Ovary (tissue), 9 donors: Measurements from ENCODE around the gene ZFC3H1. TPM values are rescaled to one million over a fixed set of nuclear protein-coding genes. Genes with fewer than 3 reads are reported as not detected.
"Not testable (repeated sequence)": the region's sequence is repeated elsewhere in the genome, so short reads cannot be mapped to it uniquely, and the experiment has no call there.

Source experiments
- DNase-seq, 5 donors: peaks; one replicate each; pipeline ENCODE4 v3.0.0-alpha.2; 2019 to 2020
- H3K27ac ChIP-seq, 2 donors: fragments of 200-600 bp; one replicate each; pipeline versions ENCODE4 v1.5.1 to v1.8.0; 2019 to 2022
- H3K27me3 ChIP-seq: fragments of 200-600 bp; one replicate; pipeline ENCODE4 v1.8.0; 2022
- H3K36me3 ChIP-seq: fragments of 200-600 bp; sonication (generic); one replicate; pipeline ENCODE4 v1.5.1; 2019
- H3K4me1 ChIP-seq: one replicate; pipeline ENCODE4 v1.8.1; 2013; ENCODE audit warnings: mild to moderate bottlenecking, moderate library complexity; ENCODE audit not compliant: insufficient read depth
- H3K4me3 ChIP-seq: fragments of 200-600 bp; sonication (generic); one replicate; pipeline ENCODE4 v1.5.1; 2017
- H3K9me3 ChIP-seq, 2 donors: fragments of 200-600 bp in 1 of 2; sonication (generic) in 1 of 2; one replicate each; pipeline versions ENCODE4 v1.5.1 to v1.8.1; 2013 to 2019; ENCODE audit warnings: mild to moderate bottlenecking in 1 of 2, moderate library complexity in 1 of 2
- EP300 ChIP-seq: sonication (generic); formaldehyde crosslinking; IDR thresholded peaks from one replicate; pipeline ENCODE4 v1.6.1; 2017; ENCODE audit warnings: antibody characterized with exemption
- POLR2A ChIP-seq: fragments of 450-650 bp; IDR thresholded peaks from one replicate; pipeline ENCODE4 v1.6.1; 2017; ENCODE audit warnings: antibody characterized with exemption, mild to moderate bottlenecking, moderate library complexity
- WGBS, 3 donors: extraction: QIAGEN DNeasy Blood & Tissue Kit in 1 of 3; methylation state at CpG; one replicate each; pipeline versions ENCODE4 v1.1.5 to v1.1.7; 2013 to 2017; 5-methylcytosine and 5-hydroxymethylcytosine counted together
- intact Hi-C, 4 donors: fragments of 100-400 bp; cut with DNase I; formaldehyde crosslinking; loops; one replicate each; pipeline versions ENCODE4 v1.11.0 to v1.15.1; 2022 to 2023
- polyA plus RNA-seq, 2 donors: library from polyadenylated mRNA; stranded (reverse); fragments of 200-250 nt in 1 of 2; fragments of 350-450 nt in 1 of 2; fragmentation: Illumina TruSeq in 1 of 2; extraction: RNeasy Lipid Tissue Mini Kit (QIAGEN cat#74804) in 1 of 2; gene quantifications; one replicate each; pipeline ENCODE4 v1.2.3, GENCODE V29; 2013 to 2014
- total RNA-seq, 7 donors: library from RNA; depleted of rRNA in 2 of 7; stranded (reverse); fragments of >200 nt in 2 of 7; fragmentation: NEBNext Ultra II Directional in 3 of 7; extraction: Animal tissue kit (Norgen Biotek cat#: 25700) in 3 of 7; gene quantifications; one replicate each; pipeline versions ENCODE4 v1.1.0 to v1.2.4, GENCODE V29; 2016 to 2023
- TF ChIP-seq, protein P1 (sequence below), 3 donors: fragments of 450-650 bp in 2 of 3; fragments of 200-600 bp in 1 of 3; IDR thresholded peaks; one replicate each; pipeline versions ENCODE4 v1.5.1 to v1.8.0; 2016 to 2022; ENCODE audit warnings: antibody characterized with exemption in 3 of 3, mild to moderate bottlenecking in 1 of 3
- donor health status: DM: no; HTN: no; CAD: no; lungs with moderate emphysema.
- donor health status: DM: no; HTN: no; CAD: no.
- donor health status: Bipolar disorder and iron deficiency.
- donor health status: DM: yes; HTN: yes; CAD: no.
- donor health status: DM: no; HTN: no; CAD: no.
- donor health status: DM: yes; HTN: yes; CAD: no.

The ZFC3H1 gene
- total and polyA plus RNA-seq, 9 donors, result 17.5 to 51.0 (median 42.3) TPM

- Histone ChIP-seq H3K27ac (no peak overlapping the region), H3K27me3 (no peaks in the 10 kb centered on the region), H3K9me3 (no peaks in the 10 kb centered on the region), H3K36me3 (no peaks in the 10 kb centered on the region), H3K4me3 (no peak overlapping the region), H3K4me1 (no peaks in the 10 kb centered on the region)
- no peak for TF ChIP-seq POLR2A
- no peak for TF ChIP-seq EP300
- TF ChIP-seq, protein P1, sequence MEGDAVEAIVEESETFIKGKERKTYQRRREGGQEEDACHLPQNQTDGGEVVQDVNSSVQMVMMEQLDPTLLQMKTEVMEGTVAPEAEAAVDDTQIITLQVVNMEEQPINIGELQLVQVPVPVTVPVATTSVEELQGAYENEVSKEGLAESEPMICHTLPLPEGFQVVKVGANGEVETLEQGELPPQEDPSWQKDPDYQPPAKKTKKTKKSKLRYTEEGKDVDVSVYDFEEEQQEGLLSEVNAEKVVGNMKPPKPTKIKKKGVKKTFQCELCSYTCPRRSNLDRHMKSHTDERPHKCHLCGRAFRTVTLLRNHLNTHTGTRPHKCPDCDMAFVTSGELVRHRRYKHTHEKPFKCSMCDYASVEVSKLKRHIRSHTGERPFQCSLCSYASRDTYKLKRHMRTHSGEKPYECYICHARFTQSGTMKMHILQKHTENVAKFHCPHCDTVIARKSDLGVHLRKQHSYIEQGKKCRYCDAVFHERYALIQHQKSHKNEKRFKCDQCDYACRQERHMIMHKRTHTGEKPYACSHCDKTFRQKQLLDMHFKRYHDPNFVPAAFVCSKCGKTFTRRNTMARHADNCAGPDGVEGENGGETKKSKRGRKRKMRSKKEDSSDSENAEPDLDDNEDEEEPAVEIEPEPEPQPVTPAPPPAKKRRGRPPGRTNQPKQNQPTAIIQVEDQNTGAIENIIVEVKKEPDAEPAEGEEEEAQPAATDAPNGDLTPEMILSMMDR (IDR thresholded peaks at IDR 0.05), result no peak
- DNase-seq, result no peak
- intact Hi-C loops, result no loop called here
- WGBS, 3 donors, result 81 to 92% (median 91%) methylated on average over 2 of the region's 2 CpGs
These were observed 41.3 kb upstream of the ZFC3H1 start for GRCh38 chr12:71704920-71705319.

DNA sequence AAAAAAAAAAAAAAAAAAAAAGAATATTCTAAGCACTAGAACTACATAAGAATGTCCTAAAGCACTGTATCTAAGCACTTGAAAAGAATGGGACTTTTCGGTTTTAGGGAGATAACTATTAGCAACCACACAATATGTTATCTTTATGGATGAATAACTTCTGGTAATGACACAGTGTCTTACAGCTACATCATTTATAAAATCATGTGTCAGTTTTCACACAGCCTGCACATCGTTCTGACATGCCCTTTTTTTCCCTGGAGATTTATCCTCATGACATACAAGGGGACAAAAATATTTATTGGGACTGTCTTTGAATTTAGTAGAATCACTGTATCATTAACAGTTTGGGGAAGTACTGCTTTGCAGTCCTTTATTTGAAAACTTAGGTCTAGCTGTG is 39.6 kb upstream of the ZFC3H1 start:
- 45 to 74% (median 69%) methylated on average over 2 of the region's 2 CpGs for WGBS, 3 donors

DNA sequence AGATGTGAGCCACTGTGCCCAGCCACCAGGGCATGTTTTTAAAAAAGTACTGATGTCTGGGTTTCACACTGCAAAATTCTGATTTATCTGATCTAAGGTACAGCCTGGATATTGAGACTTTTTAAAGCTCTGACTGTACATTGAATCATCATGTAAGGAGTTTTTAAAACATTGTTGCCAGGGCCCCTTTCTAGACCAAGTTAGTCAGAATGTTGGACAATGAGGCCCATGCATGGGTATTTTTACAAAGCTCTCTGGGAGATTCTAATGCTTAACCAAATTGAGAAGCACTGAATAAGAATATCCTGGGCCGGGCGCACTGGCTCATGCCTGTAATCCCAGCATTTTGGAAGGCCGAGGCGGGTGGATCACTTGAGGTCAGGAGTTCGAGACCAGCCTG is 38.9 kb upstream of the ZFC3H1 start:
- WGBS, 3 donors, result 95 to 99% (median 95%) methylated on average over 5 of the region's 5 CpGs
- no peak for TF ChIP-seq POLR2A
- TF ChIP-seq, protein P1 (IDR thresholded peaks at IDR 0.05), result no peak
- no peak for TF ChIP-seq EP300
- Histone ChIP-seq H3K27me3 (no peaks in the 10 kb centered on the region), H3K9me3 (no peaks in the 10 kb centered on the region), H3K27ac (no peak overlapping the region), H3K36me3 (no peaks in the 10 kb centered on the region), H3K4me1 (no peaks in the 10 kb centered on the region), H3K4me3 (no peak overlapping the region)
- no peak for DNase-seq
- intact Hi-C loops, result no loop called here

More for the DNA sequence above, 39.6 kb upstream of the ZFC3H1 start:
- no peak for DNase-seq
- Histone ChIP-seq H3K9me3 (no peaks in the 10 kb centered on the region), H3K4me1 (no peaks in the 10 kb centered on the region), H3K27ac (no peak overlapping the region), H3K36me3 (no peaks in the 10 kb centered on the region), H3K4me3 (no peak overlapping the region), H3K27me3 (no peaks in the 10 kb centered on the region)
- TF ChIP-seq, protein P1 (IDR thresholded peaks at IDR 0.05), result no peak
- TF ChIP-seq EP300, result no peak
- no peak for TF ChIP-seq POLR2A
- intact Hi-C loops, result no loop called here

DNA sequence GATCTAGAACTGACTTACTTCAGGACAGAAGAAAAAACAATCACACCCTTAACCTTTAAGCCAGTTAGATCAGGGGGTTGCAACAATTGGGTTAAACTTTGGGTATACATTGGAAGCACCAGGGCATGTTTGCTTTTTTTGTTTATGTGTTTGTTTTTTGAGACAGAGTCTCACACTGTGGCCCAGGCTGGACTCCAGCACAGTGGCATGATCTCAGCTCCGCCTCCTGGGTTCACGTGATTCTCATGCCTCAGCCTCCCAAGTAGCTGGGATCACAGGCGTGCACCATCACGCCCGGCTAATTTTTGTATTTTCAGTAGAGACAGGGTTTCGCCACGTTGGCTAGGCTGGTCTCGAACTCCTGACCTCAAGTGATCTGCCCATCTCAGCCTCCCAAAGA is 38.5 kb upstream of the ZFC3H1 start:
- H3K4me1 ChIP-seq, H3K36me3 ChIP-seq, H3K9me3 ChIP-seq, DNase-seq, H3K4me3 ChIP-seq, H3K27me3 ChIP-seq, intact Hi-C loops, H3K27ac ChIP-seq: not testable (repeated sequence)
- 92 to 95% (median 95%) methylated on average over 8 of the region's 8 CpGs for WGBS, 3 donors

DNA sequence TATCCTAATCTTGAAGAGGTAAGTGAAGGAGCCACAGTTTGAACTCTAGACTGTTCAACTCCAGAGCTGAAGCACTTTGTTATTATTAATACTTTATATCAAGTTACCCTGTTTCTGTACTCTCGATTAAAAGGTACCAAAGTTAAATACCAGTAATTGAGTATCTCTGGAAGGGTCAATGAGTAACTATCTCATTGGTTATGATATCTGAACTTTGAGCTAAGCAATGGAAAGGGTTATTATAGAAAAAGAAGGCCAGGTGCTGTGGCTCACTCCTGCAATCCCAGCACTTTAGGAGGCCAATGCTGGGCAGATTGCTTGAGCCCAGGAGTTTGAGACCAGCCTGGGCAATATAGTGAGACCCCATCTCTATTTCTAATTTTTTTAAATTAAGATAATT is 32.1 kb upstream of the ZFC3H1 start:
- WGBS, 3 donors, result 89 to 94% (median 92%) methylated on average over 1 of the region's 1 CpG
- intact Hi-C loops, result no loop called here
- no peak for DNase-seq

More for the DNA sequence above, 32.1 kb upstream of the ZFC3H1 start:
- no peak overlapping the region for H3K27ac ChIP-seq
- no peaks in the 10 kb centered on the region for H3K9me3 ChIP-seq
- no peaks in the 10 kb centered on the region for H3K4me1 ChIP-seq
- TF ChIP-seq POLR2A (no peak), EP300 (no peak)
- TF ChIP-seq, protein P1 (IDR thresholded peaks at IDR 0.05), result no peak
- no peaks in the 10 kb centered on the region for H3K27me3 ChIP-seq
- H3K36me3 ChIP-seq, result no peaks in the 10 kb centered on the region
- H3K4me3 ChIP-seq, result no peak overlapping the region
